ENCODE measurements around the gene B4GALT4.

Gene B4GALT4

GRCh38 chr3:119236756-119237155 lies 3.9 kb downstream of the B4GALT4 start:
- DNase-seq = no peak

DNA sequence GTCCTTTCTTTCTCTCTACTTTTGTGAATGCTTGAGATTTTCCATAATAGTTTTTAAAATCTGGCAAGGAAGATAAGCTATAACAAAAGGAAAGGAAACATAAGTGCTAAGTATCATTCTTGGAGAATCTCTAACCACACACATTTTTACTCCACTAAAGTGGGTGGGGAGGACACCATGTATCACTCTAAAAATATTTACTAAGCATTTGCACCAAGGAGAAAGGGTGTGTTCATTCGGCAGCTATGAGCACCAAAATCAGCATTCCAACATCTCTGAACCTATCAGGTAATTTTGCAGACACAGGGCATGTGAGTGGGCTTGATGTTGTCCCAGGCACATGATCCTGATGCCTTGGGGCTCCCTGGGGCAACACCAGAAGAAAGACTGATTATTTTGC lies 5.5 kb downstream of the B4GALT4 start:
- DNase-seq = no peak

GRCh38 chr3:119234610-119235009 lies 6.1 kb downstream of the B4GALT4 start:
- no peak for DNase-seq

GRCh38 chr3:119230745-119231144 lies 9.9 kb downstream of the B4GALT4 start:
- DNase-seq = no peak

DNA sequence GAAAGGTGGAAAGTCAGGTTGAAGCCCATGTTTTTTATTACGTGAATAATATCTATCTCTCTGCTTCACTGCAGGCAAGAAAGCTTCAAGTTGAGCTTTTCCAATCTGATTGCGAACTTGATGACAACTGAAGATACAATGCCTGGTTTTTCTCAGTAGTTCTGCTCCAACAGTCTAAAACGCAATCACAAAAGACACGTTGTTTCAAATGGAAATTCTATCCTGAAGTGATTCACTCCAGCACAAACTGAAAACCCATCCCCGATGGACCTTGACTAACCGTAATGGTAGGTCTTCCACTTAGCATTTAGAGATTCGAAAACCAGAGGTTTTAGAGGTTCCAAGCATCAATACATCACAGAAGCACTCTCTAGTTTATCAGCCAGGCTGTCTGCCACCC lies 10.6 kb downstream of the B4GALT4 start:
- DNase-seq = no peak

- no peak for DNase-seq
Observed at GRCh38 chr3:119229190-119229589, 11.5 kb downstream of the B4GALT4 start.

DNA sequence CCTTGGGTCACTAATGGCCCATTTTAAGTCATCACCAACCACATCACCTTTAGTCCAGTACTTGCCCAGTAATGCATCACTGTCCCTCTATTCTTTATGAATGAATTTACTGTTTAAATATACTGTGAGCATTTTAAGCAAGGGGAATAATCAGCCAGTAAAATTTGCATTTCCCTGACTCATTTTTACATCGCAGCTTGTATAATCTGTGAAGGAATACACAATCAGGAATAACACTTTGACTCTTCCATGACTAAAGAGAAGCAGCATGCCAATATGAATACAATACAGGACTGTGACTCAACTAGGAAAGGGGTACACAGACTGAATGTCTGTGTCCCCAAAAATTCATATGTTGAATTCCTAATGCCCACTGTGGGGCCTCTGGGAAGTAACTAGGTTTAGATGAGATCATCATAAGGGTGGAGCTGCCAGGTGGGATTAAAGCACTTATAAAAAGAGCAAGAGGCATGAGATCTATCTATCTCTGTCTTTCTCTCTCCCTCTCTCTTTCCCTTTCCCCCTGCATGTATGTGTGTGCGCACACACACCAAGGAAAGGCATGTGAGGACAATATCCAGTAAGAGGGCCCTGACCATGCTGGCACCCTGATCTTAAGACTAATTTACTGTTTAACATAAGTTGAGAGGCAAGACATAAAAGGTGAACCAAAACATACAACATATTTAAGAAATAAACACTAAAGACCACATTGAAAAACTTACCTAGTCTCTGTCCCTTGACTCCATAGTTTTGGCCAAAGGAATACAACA lies 12.1 kb downstream of the B4GALT4 start:
- DNase-seq = no peak

DNA sequence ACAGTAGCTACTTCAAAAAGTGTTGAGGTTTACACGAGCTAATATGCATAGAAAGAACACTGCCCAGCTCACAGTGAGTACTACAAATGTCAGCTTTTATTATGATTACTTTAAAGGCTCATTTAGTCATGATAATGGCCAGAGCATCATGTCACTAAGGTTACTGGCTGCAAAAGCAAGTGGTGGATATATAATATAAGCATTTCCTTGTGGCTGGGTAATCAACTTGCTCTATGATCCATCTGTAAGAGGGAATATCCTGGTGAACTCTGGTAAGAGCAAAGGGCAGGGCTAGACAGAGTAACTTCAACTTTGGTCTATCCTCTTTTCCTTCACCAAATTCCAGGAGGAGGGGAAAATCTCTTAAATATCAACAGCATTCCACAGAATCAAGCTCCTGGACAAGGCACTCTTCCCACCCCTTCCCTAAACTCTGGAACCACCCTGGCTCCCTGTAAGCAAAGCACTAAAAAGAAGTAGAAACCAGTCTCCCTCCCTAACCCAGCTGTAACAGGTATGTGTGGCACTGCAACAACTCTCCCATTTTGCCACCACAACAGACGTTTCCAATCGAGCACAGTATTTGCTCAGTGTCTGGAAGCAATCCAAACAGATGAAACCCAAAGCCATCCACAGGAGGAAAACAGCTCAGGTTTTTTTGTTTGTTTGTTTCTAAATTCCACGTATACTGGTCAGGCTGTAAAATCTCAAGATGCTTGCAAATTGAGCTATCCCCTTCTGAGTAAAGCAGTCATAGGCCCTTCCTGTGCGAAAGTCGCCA lies 13.4 kb downstream of the B4GALT4 start:
- DNase-seq = no peak

DNA sequence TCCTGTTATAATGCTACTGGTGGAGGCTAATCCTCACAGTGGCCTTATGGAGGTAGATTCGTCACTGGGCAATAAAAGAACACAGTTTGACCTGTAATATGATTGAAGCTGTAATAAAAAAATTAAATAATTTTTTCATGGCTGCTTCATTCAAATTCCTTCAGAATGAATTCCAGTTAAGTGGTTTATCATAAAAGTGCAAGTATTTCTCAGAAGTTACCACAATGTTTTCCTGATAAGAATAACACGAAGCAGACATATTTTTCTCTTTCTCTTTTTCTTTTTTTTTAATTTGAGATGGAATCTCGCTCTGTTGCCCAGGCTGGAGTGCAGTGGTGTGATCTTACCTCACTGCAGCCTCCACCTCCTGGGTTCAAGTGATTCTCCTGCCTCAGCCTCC lies 15.6 kb downstream of the B4GALT4 start:
- DNase-seq = no peak

DNA sequence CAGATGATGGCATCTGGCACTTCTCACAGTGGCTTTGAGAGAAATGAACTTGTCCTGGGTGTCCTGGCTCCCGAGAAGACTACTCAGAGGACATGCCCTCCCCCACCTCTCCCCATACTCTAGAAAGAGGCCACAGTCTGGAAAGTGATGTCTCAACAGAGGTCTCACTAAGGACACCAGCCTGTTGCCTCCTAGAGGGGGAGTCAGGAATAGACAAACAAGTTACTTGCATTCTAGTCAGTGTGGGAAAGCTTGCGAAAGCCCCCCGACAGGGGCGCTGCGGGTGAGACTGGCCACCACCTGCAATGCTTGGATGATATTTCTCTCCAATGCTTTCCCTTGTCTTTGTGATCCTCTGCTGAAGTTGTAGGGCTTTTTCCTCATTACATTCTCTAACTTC lies 17.2 kb downstream of the B4GALT4 start:
- no peak for DNase-seq

DNA sequence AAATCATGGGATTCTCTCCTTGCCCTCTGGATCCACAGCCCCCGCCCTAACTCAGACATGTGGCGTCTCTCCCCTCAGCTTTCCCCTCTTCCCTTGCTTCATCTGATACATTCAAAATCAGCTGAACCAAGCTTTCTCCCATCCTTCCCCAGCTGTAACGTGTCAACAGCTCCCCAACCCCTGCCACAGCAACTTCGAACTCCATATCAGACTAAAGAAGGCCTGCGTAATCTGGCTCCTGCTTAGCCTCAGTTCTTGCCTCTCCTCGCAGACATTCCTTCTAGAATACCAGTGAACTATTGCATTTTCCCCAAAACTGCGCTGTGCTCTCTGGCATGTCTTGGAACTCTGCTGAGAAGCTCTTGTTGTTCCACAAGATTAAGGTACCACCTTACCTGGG lies 18.3 kb downstream of the B4GALT4 start:
- DNase-seq = no peak

GRCh38 chr3:119221779-119222320 lies 18.8 kb downstream of the B4GALT4 start:
- no peak for DNase-seq

DNA sequence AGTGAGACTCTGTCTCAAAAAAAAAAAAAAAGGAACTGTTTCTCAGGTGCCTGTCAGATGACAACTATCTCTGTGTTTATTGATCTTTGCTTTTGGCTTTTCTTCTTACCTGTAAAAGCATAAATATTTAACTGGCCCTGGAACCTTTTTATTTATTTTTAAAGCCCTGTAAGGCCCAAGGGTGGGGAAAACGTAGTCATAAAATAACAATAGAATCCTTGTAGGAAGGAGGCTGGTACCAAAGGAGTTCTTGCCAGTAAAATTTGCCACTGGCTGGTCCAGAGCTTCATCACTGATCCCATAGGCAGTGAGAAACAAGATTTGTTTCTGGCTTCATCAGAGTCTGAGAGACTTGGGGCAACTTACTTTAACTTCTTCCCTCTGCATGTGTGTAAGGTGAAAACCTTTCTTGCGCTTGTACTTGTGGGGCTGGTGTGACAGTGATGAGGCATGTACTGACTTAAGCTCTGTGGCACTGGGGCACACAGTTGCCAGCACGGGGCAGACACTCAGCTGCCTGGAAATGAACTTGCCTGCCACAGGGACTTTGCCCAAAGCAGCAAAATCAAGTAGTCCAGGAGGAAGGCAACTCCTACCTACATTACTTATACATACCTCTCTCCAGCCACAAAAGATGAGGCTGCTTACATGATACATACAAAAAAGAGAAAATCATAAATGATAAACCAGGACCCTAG lies 19.6 kb downstream of the B4GALT4 start:
- no peak for DNase-seq

- DNase-seq = no peak
Observed at GRCh38 chr3:119220198-119220597, 20.5 kb downstream of the B4GALT4 start.

- DNase-seq = no peak
Observed at GRCh38 chr3:119219069-119219468, 21.6 kb downstream of the B4GALT4 start.

DNA sequence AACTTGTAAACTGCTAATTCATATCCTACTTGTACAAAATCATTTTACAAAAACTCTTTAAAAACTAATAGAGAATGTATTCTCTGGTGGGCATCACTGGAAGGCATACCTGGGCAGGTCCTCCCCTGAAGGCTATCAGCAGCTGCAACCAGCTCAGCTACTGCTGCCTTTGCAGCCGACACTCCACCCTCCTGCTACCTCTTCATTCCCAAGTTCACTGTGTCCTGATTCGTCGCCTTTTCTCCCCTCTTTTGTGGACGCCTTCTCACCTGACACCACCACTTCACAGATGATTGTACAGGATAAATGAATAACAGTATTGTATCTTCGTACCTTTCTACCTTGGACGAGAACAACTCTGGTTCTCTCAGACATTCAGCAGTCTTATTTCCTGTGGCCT lies 28.9 kb downstream of the B4GALT4 start:
- DNase-seq = no peak

DNA sequence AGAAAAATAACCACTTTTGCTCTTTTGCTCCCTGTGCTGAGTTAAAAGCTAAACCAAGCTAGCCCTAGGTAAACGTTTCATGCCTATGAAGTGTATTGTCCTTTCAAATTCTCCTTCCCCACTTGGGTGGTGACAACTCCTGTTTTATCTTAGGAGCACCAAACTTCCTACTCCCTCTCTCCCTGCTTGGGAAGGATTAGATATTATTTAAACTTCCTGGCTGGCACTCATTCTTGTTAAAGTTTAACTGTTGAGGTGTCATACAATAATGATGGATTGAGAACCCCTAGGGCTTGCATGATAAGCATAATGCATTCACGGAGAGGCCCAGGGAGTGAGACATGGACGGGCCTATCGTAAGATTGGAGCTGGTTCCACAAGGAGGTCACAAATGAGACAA lies 29.5 kb downstream of the B4GALT4 start:
- no peak for DNase-seq

DNA sequence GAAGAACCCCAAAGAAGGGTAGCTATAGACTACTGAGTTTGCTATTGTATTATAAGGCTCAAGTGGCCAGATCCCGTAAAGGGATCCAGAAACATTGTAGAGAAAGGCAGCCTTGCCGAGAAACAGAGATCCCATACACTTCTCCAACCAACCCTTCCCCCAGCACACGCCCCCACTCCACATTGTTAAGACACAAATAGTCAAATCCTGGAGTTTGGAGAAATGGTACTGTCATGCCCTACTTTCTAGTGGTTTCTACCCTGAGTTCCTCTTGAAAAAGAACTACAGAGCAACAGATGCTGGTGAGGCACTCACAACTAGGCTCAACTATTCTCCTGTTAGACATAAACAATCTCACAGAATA lies 33.2 kb downstream of the B4GALT4 start:
- DNase-seq = no peak

- no peak for DNase-seq
Observed at GRCh38 chr3:119206611-119207511, 33.8 kb downstream of the B4GALT4 start.

DNA sequence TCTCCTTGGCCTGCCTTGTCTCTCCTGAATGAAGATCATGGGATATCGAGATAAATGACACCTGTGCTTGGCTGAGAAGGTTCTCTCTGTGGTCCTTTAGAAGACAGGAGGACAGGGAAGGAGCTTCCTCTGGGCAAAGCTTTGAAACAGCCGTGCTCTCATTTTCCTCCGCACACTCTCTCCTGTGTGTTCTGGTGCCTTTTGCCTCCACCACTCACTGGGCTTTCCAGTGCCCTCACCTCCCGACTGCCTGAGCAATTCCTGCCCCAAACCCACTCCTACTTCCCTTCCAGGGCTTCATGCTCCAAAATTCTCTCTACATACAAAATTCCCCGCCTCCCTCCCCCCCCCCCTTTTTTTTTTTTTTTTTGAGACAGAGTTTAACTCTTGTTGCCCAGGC lies 35.0 kb downstream of the B4GALT4 start:
- no peak for DNase-seq

GRCh38 chr3:119205209-119205608 lies 35.5 kb downstream of the B4GALT4 start:
- DNase-seq = no peak

GRCh38 chr3:119195911-119196310 lies 44.8 kb downstream of the B4GALT4 start:
- no peak for DNase-seq

GRCh38 chr3:119195151-119195476 lies 45.6 kb downstream of the B4GALT4 start:
- DNase-seq = no peak
